Neural progenitor cell (in vitro differentiated cells): Measurements from ENCODE around the gene SLC25A18.

Experiments used
- EZH2 ChIP-seq: fragments of 200-600 bp; sonication (generic); IDR thresholded peaks from 2 replicates; pipeline ENCODE4 v1.6.1; 2017; ENCODE audit warnings: antibody characterized with exemption, mild to moderate bottlenecking, moderate library complexity
- EZH2phosphoT487 ChIP-seq: fragments of 200-600 bp; sonication (generic); IDR thresholded peaks from 2 replicates; pipeline ENCODE4 v1.6.1; 2017; ENCODE audit warnings: antibody characterized with exemption
- TF ChIP-seq, protein P1 (sequence below): fragments of 200-600 bp; sonication (generic); IDR thresholded peaks from 2 replicates; pipeline ENCODE4 v1.5.1; 2017; ENCODE audit warnings: antibody characterized with exemption, mild to moderate bottlenecking

DNA sequence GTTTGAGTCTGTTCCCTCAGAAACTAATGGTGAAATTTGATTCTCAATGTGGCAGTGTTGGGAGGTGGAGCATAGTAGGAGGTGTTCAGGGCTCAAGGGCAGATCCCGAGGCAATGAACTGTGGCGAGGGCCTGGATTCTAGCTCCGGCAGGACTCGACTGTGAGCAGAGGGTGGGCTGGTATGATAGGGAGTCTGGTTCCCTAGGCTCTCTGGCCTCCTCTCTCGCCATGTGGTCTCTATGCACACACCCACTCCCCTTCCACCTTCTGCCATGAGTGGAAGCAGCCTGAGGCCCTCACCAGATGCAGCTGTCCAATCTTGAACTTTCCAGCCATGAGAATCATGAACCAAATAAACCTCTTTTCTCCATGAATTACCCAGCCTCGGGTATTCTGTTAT is 32.9 kb downstream of the SLC25A18 start:
- TF ChIP-seq, protein P1, sequence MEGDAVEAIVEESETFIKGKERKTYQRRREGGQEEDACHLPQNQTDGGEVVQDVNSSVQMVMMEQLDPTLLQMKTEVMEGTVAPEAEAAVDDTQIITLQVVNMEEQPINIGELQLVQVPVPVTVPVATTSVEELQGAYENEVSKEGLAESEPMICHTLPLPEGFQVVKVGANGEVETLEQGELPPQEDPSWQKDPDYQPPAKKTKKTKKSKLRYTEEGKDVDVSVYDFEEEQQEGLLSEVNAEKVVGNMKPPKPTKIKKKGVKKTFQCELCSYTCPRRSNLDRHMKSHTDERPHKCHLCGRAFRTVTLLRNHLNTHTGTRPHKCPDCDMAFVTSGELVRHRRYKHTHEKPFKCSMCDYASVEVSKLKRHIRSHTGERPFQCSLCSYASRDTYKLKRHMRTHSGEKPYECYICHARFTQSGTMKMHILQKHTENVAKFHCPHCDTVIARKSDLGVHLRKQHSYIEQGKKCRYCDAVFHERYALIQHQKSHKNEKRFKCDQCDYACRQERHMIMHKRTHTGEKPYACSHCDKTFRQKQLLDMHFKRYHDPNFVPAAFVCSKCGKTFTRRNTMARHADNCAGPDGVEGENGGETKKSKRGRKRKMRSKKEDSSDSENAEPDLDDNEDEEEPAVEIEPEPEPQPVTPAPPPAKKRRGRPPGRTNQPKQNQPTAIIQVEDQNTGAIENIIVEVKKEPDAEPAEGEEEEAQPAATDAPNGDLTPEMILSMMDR, result no peak
- no peak for TF ChIP-seq EZH2phosphoT487
- no peak for TF ChIP-seq EZH2
